HEK293 (cell line): ENCODE data around the gene OGFRL1.

Experiments
- FEZF1 ChIP-seq: fragments of 450-650 bp; formaldehyde crosslinking; IDR thresholded peaks from 2 replicates; pipeline ENCODE4 v1.5.1; 2016; ENCODE audit warnings: missing biosample characterization, missing genetic modification characterization
- GLIS2 ChIP-seq: fragments of 450-650 bp; formaldehyde crosslinking; IDR thresholded peaks from 2 replicates; pipeline ENCODE4 v1.5.1; 2016; ENCODE audit warnings: missing biosample characterization, missing genetic modification characterization
- HOXA7 ChIP-seq: sonication (generic); formaldehyde crosslinking; IDR thresholded peaks from 2 replicates; pipeline ENCODE4 v1.8.1; 2022; ENCODE audit warnings: missing genetic modification reagents, borderline replicate concordance
- KLF1 ChIP-seq: fragments of 450-650 bp; formaldehyde crosslinking; IDR thresholded peaks from 2 replicates; pipeline ENCODE4 v1.5.1; 2016; ENCODE audit warnings: missing biosample characterization, missing genetic modification characterization
- KLF10 ChIP-seq: fragments of 450-650 bp; IDR thresholded peaks from 2 replicates; pipeline ENCODE4 v1.5.1; 2018; ENCODE audit warnings: missing biosample characterization, mild to moderate bottlenecking, missing genetic modification characterization
- KLF9 ChIP-seq: fragments of 450-650 bp; formaldehyde crosslinking; IDR thresholded peaks from 2 replicates; pipeline ENCODE4 v1.5.1; 2016; ENCODE audit warnings: missing biosample characterization, missing genetic modification characterization, low read depth
- PRDM6 ChIP-seq: fragments of 450-650 bp; formaldehyde crosslinking; IDR thresholded peaks from 2 replicates; pipeline ENCODE4 v1.5.1; 2017; ENCODE audit warnings: missing biosample characterization, missing genetic modification characterization
- SCRT2 ChIP-seq: fragments of 450-650 bp; formaldehyde crosslinking; IDR thresholded peaks from 2 replicates; pipeline ENCODE4 v1.5.1; 2016; ENCODE audit warnings: missing biosample characterization, missing genetic modification characterization
- YY1 ChIP-seq: fragments of 450-650 bp; formaldehyde crosslinking; IDR thresholded peaks from 2 replicates; pipeline ENCODE4 v1.5.1; 2018; ENCODE audit warnings: missing biosample characterization, missing genetic modification characterization
- ZBTB17 ChIP-seq: fragments of 450-650 bp; formaldehyde crosslinking; IDR thresholded peaks from 2 replicates; pipeline ENCODE4 v1.5.1; 2016; ENCODE audit warnings: missing biosample characterization, missing genetic modification characterization
- ZBTB20 ChIP-seq: fragments of 450-650 bp; formaldehyde crosslinking; IDR thresholded peaks from 2 replicates; pipeline ENCODE4 v1.5.1; 2016; ENCODE audit warnings: missing biosample characterization, missing genetic modification characterization
- ZNF114 ChIP-seq: fragments of 450-650 bp; formaldehyde crosslinking; IDR thresholded peaks from 2 replicates; pipeline ENCODE4 v1.5.0; 2017; ENCODE audit warnings: missing biosample characterization, missing genetic modification characterization
- ZNF266 ChIP-seq: fragments of 450-650 bp; formaldehyde crosslinking; IDR thresholded peaks from 2 replicates; pipeline ENCODE4 v1.5.1; 2016; ENCODE audit warnings: missing biosample characterization, missing genetic modification characterization, low read depth
- ZNF292 ChIP-seq: fragments of 450-650 bp; formaldehyde crosslinking; IDR thresholded peaks from 2 replicates; pipeline ENCODE4 v1.5.1; 2016; ENCODE audit warnings: low read depth, missing biosample characterization, missing genetic modification characterization, borderline replicate concordance
- ZNF394 ChIP-seq: fragments of 450-650 bp; formaldehyde crosslinking; IDR thresholded peaks from 2 replicates; pipeline ENCODE4 v1.5.1; 2016; ENCODE audit warnings: missing biosample characterization, missing genetic modification characterization, mild to moderate bottlenecking, moderate library complexity, borderline replicate concordance
- ZNF416 ChIP-seq: fragments of 450-650 bp; formaldehyde crosslinking; IDR thresholded peaks from 2 replicates; pipeline ENCODE4 v1.5.1; 2016; ENCODE audit warnings: missing biosample characterization, missing genetic modification characterization
- ZNF549 ChIP-seq: fragments of 450-650 bp; IDR thresholded peaks from 2 replicates; pipeline ENCODE4 v1.5.1; 2018; ENCODE audit warnings: missing biosample characterization, missing genetic modification characterization, mild to moderate bottlenecking, inconsistent platforms, moderate library complexity
- ZNF624 ChIP-seq: fragments of 450-650 bp; formaldehyde crosslinking; IDR thresholded peaks from 2 replicates; pipeline ENCODE4 v1.5.1; 2017; ENCODE audit warnings: missing biosample characterization, missing genetic modification characterization
- ZNF658 ChIP-seq: fragments of 450-650 bp; formaldehyde crosslinking; IDR thresholded peaks from 2 replicates; pipeline ENCODE4; 2016; ENCODE audit warnings: missing biosample characterization, missing genetic modification characterization
- ZNF660 ChIP-seq: fragments of 450-650 bp; IDR thresholded peaks from 2 replicates; pipeline ENCODE4 v1.5.1; 2018; ENCODE audit warnings: missing biosample characterization, mild to moderate bottlenecking, missing genetic modification characterization
- ZNF701 ChIP-seq: fragments of 450-650 bp; formaldehyde crosslinking; IDR thresholded peaks from 2 replicates; pipeline ENCODE4 v1.5.1; 2016; ENCODE audit warnings: missing biosample characterization, missing genetic modification characterization
- ZNF704 ChIP-seq: fragments of 450-650 bp; formaldehyde crosslinking; IDR thresholded peaks from 2 replicates; pipeline ENCODE4 v1.5.1; 2016; ENCODE audit warnings: missing biosample characterization, missing genetic modification characterization
- ZNF785 ChIP-seq: fragments of 450-650 bp; formaldehyde crosslinking; IDR thresholded peaks from 2 replicates; pipeline ENCODE4 v1.5.1; 2016; ENCODE audit warnings: missing biosample characterization, missing genetic modification characterization
- ZNF791 ChIP-seq: fragments of 450-650 bp; formaldehyde crosslinking; IDR thresholded peaks from 2 replicates; pipeline ENCODE4 v1.5.1; 2016; ENCODE audit warnings: missing biosample characterization, missing genetic modification characterization
- TF ChIP-seq, protein P1 (sequence below): fragments of 450-650 bp; formaldehyde crosslinking; conservative IDR thresholded peaks from 2 replicates; pipeline ENCODE4 v1.5.1; 2016; ENCODE audit warnings: low read depth, missing biosample characterization, missing genetic modification characterization
- TF ChIP-seq, protein P2 (sequence below): IDR thresholded peaks from 2 replicates; pipeline ENCODE4 v1.6.1; 2011; ENCODE audit warnings: mild to moderate bottlenecking, low read depth, low read length, borderline replicate concordance
- TF ChIP-seq, protein P3 (sequence below): fragments of 450-650 bp; formaldehyde crosslinking; optimal IDR thresholded peaks from 2 replicates; pipeline ENCODE3; 2016; ENCODE audit warnings: missing biosample characterization, mild to moderate bottlenecking, missing genetic modification characterization
- TF ChIP-seq, protein P4 (sequence below): fragments of 450-650 bp; formaldehyde crosslinking; IDR thresholded peaks from 2 replicates; pipeline ENCODE4 v1.5.1; 2016; ENCODE audit warnings: missing biosample characterization, missing genetic modification characterization

The OGFRL1 gene

GRCh38 chr6:71289039-71289801, 609 bp downstream of the OGFRL1 start (continued):
- TF ChIP-seq, protein P1, sequence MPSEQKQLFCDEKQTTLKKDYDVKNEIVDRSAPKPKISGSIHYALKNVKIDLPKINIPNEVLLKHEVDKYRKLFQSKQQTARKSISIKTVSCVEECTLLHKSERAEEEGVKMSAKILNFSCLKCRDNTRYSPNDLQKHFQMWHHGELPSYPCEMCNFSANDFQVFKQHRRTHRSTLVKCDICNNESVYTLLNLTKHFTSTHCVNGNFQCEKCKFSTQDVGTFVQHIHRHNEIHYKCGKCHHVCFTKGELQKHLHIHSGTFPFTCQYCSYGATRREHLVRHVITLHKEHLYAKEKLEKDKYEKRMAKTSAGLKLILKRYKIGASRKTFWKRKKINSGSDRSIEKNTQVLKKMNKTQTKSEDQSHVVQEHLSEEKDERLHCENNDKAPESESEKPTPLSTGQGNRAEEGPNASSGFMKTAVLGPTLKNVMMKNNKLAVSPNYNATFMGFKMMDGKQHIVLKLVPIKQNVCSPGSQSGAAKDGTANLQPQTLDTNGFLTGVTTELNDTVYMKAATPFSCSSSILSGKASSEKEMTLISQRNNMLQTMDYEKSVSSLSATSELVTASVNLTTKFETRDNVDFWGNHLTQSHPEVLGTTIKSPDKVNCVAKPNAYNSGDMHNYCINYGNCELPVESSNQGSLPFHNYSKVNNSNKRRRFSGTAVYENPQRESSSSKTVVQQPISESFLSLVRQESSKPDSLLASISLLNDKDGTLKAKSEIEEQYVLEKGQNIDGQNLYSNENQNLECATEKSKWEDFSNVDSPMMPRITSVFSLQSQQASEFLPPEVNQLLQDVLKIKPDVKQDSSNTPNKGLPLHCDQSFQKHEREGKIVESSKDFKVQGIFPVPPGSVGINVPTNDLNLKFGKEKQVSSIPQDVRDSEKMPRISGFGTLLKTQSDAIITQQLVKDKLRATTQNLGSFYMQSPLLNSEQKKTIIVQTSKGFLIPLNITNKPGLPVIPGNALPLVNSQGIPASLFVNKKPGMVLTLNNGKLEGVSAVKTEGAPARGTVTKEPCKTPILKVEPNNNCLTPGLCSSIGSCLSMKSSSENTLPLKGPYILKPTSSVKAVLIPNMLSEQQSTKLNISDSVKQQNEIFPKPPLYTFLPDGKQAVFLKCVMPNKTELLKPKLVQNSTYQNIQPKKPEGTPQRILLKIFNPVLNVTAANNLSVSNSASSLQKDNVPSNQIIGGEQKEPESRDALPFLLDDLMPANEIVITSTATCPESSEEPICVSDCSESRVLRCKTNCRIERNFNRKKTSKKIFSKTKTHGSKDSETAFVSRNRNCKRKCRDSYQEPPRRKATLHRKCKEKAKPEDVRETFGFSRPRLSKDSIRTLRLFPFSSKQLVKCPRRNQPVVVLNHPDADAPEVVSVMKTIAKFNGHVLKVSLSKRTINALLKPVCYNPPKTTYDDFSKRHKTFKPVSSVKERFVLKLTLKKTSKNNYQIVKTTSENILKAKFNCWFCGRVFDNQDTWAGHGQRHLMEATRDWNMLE (tag by site-specific recombination) = no peak
- TF ChIP-seq KLF1 (no peak), ZNF658 (tag by site-specific recombination) (no peak), ZNF549 (no peak), ZNF701 (no peak), ZNF394 (tag by site-specific recombination) (no peak), YY1 (no peak), KLF10 (tag by site-specific recombination) (no peak), ZNF292 (tag by site-specific recombination) (no peak), ZNF416 (tag by site-specific recombination) (no peak), GLIS2 (tag by site-specific recombination) (peak; percentile 22; the same call in 1 of the 2 replicates), KLF9 (tag by site-specific recombination) (no peak), ZNF785 (tag by site-specific recombination) (no peak), ZBTB20 (peak; percentile 67), PRDM6 (tag by site-specific recombination) (no peak), ZNF791 (no peak), ZNF114 (tag by site-specific recombination) (no peak), ZNF266 (no peak), ZNF704 (tag by site-specific recombination) (no peak), FEZF1 (no peak), ZNF660 (tag by site-specific recombination) (no peak), ZNF624 (tag by site-specific recombination) (no peak), ZBTB17 (tag by site-specific recombination) (peak; percentile 13; the same call in 1 of the 2 replicates), HOXA7 (CRISPR knock-in tag) (no peak), SCRT2 (tag by site-specific recombination) (peak; percentile 90)
- TF ChIP-seq, protein P2, sequence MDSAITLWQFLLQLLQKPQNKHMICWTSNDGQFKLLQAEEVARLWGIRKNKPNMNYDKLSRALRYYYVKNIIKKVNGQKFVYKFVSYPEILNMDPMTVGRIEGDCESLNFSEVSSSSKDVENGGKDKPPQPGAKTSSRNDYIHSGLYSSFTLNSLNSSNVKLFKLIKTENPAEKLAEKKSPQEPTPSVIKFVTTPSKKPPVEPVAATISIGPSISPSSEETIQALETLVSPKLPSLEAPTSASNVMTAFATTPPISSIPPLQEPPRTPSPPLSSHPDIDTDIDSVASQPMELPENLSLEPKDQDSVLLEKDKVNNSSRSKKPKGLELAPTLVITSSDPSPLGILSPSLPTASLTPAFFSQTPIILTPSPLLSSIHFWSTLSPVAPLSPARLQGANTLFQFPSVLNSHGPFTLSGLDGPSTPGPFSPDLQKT = no peak
- TF ChIP-seq, protein P3, sequence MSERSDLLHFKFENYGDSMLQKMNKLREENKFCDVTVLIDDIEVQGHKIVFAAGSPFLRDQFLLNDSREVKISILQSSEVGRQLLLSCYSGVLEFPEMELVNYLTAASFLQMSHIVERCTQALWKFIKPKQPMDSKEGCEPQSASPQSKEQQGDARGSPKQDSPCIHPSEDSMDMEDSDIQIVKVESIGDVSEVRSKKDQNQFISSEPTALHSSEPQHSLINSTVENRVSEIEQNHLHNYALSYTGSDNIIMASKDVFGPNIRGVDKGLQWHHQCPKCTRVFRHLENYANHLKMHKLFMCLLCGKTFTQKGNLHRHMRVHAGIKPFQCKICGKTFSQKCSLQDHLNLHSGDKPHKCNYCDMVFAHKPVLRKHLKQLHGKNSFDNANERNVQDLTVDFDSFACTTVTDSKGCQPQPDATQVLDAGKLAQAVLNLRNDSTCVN (tag by site-specific recombination) = no peak
- TF ChIP-seq, protein P4, sequence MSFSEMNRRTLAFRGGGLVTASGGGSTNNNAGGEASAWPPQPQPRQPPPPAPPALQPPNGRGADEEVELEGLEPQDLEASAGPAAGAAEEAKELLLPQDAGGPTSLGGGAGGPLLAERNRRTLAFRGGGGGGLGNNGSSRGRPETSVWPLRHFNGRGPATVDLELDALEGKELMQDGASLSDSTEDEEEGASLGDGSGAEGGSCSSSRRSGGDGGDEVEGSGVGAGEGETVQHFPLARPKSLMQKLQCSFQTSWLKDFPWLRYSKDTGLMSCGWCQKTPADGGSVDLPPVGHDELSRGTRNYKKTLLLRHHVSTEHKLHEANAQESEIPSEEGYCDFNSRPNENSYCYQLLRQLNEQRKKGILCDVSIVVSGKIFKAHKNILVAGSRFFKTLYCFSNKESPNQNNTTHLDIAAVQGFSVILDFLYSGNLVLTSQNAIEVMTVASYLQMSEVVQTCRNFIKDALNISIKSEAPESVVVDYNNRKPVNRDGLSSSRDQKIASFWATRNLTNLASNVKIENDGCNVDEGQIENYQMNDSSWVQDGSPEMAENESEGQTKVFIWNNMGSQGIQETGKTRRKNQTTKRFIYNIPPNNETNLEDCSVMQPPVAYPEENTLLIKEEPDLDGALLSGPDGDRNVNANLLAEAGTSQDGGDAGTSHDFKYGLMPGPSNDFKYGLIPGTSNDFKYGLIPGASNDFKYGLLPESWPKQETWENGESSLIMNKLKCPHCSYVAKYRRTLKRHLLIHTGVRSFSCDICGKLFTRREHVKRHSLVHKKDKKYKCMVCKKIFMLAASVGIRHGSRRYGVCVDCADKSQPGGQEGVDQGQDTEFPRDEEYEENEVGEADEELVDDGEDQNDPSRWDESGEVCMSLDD (tag by site-specific recombination) = no peak
